ENCODE data around the gene OR11L1.

The OR11L1 gene

GRCh38 chr1:247845693-247846017 is 4.0 kb upstream of the OR11L1 start:
- no peak for TF ChIP-seq USF1 (IDR thresholded peaks at IDR 0.05)
- TF ChIP-seq, protein P1, sequence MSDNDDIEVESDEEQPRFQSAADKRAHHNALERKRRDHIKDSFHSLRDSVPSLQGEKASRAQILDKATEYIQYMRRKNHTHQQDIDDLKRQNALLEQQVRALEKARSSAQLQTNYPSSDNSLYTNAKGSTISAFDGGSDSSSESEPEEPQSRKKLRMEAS (IDR thresholded peaks at IDR 0.05) = no peak
- no peak for TF ChIP-seq TCF12 (IDR thresholded peaks at IDR 0.05; ENCODE audit: low read depth)
- no peak for TF ChIP-seq CEBPB (IDR thresholded peaks at IDR 0.05)
- no peak for TF ChIP-seq TAF1 (IDR thresholded peaks at IDR 0.05; ENCODE audit: low read depth)
- no peak for TF ChIP-seq NFIC (IDR thresholded peaks at IDR 0.05)
- TF ChIP-seq RAD21 (IDR thresholded peaks at IDR 0.05; ENCODE audit: low read depth) = no peak
- TF ChIP-seq TEAD4 (IDR thresholded peaks at IDR 0.05) = no peak
- no peak for TF ChIP-seq FOXM1 (IDR thresholded peaks at IDR 0.05; ENCODE audit: borderline replicate concordance, low read depth)
- no peak for TF ChIP-seq YY1 (IDR thresholded peaks at IDR 0.05; ENCODE audit: low read depth)
- no peak for TF ChIP-seq ZBTB7A (IDR thresholded peaks at IDR 0.05; ENCODE audit: low read depth)
- no peak for TF ChIP-seq CREB1 (IDR thresholded peaks at IDR 0.05; ENCODE audit: low read depth)
- no peak for TF ChIP-seq EGR1 (IDR thresholded peaks at IDR 0.05)
- TF ChIP-seq, protein P2, sequence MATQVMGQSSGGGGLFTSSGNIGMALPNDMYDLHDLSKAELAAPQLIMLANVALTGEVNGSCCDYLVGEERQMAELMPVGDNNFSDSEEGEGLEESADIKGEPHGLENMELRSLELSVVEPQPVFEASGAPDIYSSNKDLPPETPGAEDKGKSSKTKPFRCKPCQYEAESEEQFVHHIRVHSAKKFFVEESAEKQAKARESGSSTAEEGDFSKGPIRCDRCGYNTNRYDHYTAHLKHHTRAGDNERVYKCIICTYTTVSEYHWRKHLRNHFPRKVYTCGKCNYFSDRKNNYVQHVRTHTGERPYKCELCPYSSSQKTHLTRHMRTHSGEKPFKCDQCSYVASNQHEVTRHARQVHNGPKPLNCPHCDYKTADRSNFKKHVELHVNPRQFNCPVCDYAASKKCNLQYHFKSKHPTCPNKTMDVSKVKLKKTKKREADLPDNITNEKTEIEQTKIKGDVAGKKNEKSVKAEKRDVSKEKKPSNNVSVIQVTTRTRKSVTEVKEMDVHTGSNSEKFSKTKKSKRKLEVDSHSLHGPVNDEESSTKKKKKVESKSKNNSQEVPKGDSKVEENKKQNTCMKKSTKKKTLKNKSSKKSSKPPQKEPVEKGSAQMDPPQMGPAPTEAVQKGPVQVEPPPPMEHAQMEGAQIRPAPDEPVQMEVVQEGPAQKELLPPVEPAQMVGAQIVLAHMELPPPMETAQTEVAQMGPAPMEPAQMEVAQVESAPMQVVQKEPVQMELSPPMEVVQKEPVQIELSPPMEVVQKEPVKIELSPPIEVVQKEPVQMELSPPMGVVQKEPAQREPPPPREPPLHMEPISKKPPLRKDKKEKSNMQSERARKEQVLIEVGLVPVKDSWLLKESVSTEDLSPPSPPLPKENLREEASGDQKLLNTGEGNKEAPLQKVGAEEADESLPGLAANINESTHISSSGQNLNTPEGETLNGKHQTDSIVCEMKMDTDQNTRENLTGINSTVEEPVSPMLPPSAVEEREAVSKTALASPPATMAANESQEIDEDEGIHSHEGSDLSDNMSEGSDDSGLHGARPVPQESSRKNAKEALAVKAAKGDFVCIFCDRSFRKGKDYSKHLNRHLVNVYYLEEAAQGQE (IDR thresholded peaks at IDR 0.05; ENCODE audit: low read depth) = no peak
- TF ChIP-seq EP300 (IDR thresholded peaks at IDR 0.05; ENCODE audit: borderline replicate concordance) = no peak

GRCh38 chr1:247845011-247845692 is 3.5 kb upstream of the OR11L1 start:
- TF ChIP-seq, protein P2 (IDR thresholded peaks at IDR 0.05; ENCODE audit: low read depth) = no peak
- TF ChIP-seq NFIC (IDR thresholded peaks at IDR 0.05) = no peak
- no peak for TF ChIP-seq RAD21 (IDR thresholded peaks at IDR 0.05; ENCODE audit: low read depth)
- TF ChIP-seq, protein P1 (IDR thresholded peaks at IDR 0.05) = no peak

GRCh38 chr1:247843411-247843810 is 1.7 kb upstream of the OR11L1 start:
- no peak for TF ChIP-seq TAF1 (IDR thresholded peaks at IDR 0.05; ENCODE audit: low read depth)
- TF ChIP-seq TCF12 (IDR thresholded peaks at IDR 0.05; ENCODE audit: low read depth) = no peak
- no peak for TF ChIP-seq TEAD4 (IDR thresholded peaks at IDR 0.05)
- TF ChIP-seq, protein P2 (IDR thresholded peaks at IDR 0.05; ENCODE audit: low read depth) = no peak
- no peak for TF ChIP-seq NFIC (IDR thresholded peaks at IDR 0.05)
- no peak for TF ChIP-seq RAD21 (IDR thresholded peaks at IDR 0.05; ENCODE audit: low read depth)
- no peak for TF ChIP-seq EP300 (IDR thresholded peaks at IDR 0.05; ENCODE audit: borderline replicate concordance)
- no peak for TF ChIP-seq USF1 (IDR thresholded peaks at IDR 0.05)
- no peak for TF ChIP-seq FOXM1 (IDR thresholded peaks at IDR 0.05; ENCODE audit: borderline replicate concordance, low read depth)
- no peak for TF ChIP-seq EGR1 (IDR thresholded peaks at IDR 0.05)
- TF ChIP-seq YY1 (IDR thresholded peaks at IDR 0.05; ENCODE audit: low read depth) = no peak

DNA sequence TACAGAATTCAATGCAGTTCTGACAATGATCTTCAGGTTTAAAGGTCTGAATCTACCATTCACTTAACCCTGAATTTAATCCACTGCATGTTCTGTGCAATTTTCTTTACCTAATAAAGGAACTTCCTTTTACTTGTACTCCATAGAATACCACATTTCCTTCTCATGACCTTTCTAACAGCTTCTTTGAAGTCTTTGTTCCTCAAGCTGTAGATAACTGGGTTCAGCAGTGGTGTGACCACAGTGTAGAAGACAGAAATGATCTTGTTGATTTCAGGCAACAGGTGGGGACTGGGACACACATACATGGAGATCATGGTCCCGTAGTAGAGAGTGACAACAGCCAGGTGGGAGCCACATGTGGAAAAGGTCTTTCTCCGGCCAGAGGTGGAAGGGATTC is 878 bp downstream of the OR11L1 start:
- TF ChIP-seq TEAD4 (IDR thresholded peaks at IDR 0.05) (no peak), CEBPB (IDR thresholded peaks at IDR 0.05) (no peak), EP300 (IDR thresholded peaks at IDR 0.05; ENCODE audit: borderline replicate concordance) (no peak), YY1 (IDR thresholded peaks at IDR 0.05; ENCODE audit: low read depth) (no peak), CREB1 (IDR thresholded peaks at IDR 0.05; ENCODE audit: low read depth) (no peak), FOXM1 (IDR thresholded peaks at IDR 0.05; ENCODE audit: borderline replicate concordance, low read depth) (no peak), EGR1 (IDR thresholded peaks at IDR 0.05) (no peak), TAF1 (IDR thresholded peaks at IDR 0.05; ENCODE audit: low read depth) (no peak), ZBTB7A (IDR thresholded peaks at IDR 0.05; ENCODE audit: low read depth) (no peak), RAD21 (IDR thresholded peaks at IDR 0.05; ENCODE audit: low read depth) (no peak), NFIC (IDR thresholded peaks at IDR 0.05) (no peak), USF1 (IDR thresholded peaks at IDR 0.05) (no peak), TCF12 (IDR thresholded peaks at IDR 0.05; ENCODE audit: low read depth) (no peak)
- TF ChIP-seq, protein P2 (IDR thresholded peaks at IDR 0.05; ENCODE audit: low read depth) = no peak
- TF ChIP-seq, protein P1 (IDR thresholded peaks at IDR 0.05) = no peak
